ENCODE data around the gene LCP1.

DNA sequence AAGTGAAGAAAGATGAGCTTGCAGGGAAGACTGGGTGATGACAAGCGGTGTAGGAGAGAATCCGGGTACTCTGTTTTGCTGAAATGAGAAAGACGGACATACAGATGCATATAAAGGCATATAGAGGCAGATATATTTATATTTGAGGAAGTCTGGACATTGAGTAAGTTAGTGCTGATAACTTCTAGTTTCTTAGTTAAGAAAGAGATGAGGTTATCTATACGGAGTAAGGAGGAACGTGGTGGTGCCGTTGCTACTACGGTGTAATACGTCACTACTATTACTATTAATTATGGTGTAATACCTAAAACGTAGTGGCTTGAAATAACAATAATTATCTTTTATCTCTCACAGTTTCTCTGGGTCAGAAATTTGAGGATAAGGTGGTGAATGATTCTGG, 67.4 kb downstream of the LCP1 start:
- TF ChIP-seq EZH2phosphoT487 (IDR thresholded peaks at IDR 0.05; ENCODE audit: insufficient read depth, low read depth) (no peak), EZH2 (IDR thresholded peaks at IDR 0.05; ENCODE audit: insufficient read depth, poor library complexity, severe bottlenecking) (no peak)

All from GM23248 (cell line).